ENCODE results near the gene PSMD5.
A peak's percentile ranks its signal among the peaks of the same experiment; 100 is the strongest.

The PSMD5 gene

GRCh38 chr9:120837921-120838320 lies 4.8 kb downstream of the PSMD5 start:
- Histone ChIP-seq H3K36me3 (replicated peaks in 1 of 2; ENCODE audit: control insufficient read depth in 2 of 2, insufficient read depth in 2 of 2, low read length in 2 of 2) (peaks cover 0 to 5% of the 10 kb centered on the region in 2 donors), H3K4me1 (ENCODE audit: control insufficient read depth in 2 of 2, insufficient read depth in 1 of 2, low read depth in 1 of 2, low read length in 2 of 2) (peaks cover 0 to 2% of the 10 kb centered on the region in 2 donors), H3K14ac (ENCODE audit: low read length) (no peak overlapping the region), H3K23ac (ENCODE audit: low read depth, low read length, poor library complexity) (no peak overlapping the region), H3K4me3 (ENCODE audit: low read length in 2 of 2) (no peak overlapping the region), H2BK120ac (ENCODE audit: low read depth, low read length) (no peak overlapping the region), H3K27ac (replicated peaks; ENCODE audit: low read length) (no peak overlapping the region), H2BK15ac (ENCODE audit: low read length) (no peak overlapping the region), H3K4me2 (ENCODE audit: insufficient read depth, low read length, poor library complexity, severe bottlenecking) (no peak overlapping the region), H3K9me3 (replicated peaks in 1 of 2; ENCODE audit: control insufficient read depth in 2 of 2, insufficient read depth in 1 of 2, low read depth in 1 of 2, low read length in 2 of 2) (no peaks in the 10 kb centered on the region), H2AK5ac (ENCODE audit: low read depth, low read length) (no peak overlapping the region), H4K91ac (ENCODE audit: low read depth, low read length, poor library complexity) (no peak overlapping the region), H3K27me3 (ENCODE audit: control insufficient read depth in 3 of 3, insufficient read depth in 3 of 3, low read depth in 1 of 3, low read length in 3 of 3) (no peaks in the 10 kb centered on the region), H2BK12ac (ENCODE audit: low read length) (no peak overlapping the region), H3K79me1 (ENCODE audit: low read depth, low read length) (peaks cover 6% of the 10 kb centered on the region), H3K9ac (ENCODE audit: low read depth, low read length, poor library complexity) (no peak overlapping the region), H2BK5ac (ENCODE audit: low read length) (no peak overlapping the region), H3K4ac (ENCODE audit: low read length) (no peak overlapping the region), H4K8ac (ENCODE audit: low read depth, low read length) (no peak overlapping the region), H2AFZ (ENCODE audit: low read length) (no peak overlapping the region), H3K18ac (ENCODE audit: low read length) (no peak overlapping the region)
- no CpG with 5 or more reads among the region's 3 CpGs for WGBS, 2 donors (ENCODE audit: extremely low coverage in 2 of 2, insufficient read length in 2 of 2, insufficient replicate concordance in 1 of 2)
- DNase-seq (ENCODE audit: low spot score), result no peak

DNA sequence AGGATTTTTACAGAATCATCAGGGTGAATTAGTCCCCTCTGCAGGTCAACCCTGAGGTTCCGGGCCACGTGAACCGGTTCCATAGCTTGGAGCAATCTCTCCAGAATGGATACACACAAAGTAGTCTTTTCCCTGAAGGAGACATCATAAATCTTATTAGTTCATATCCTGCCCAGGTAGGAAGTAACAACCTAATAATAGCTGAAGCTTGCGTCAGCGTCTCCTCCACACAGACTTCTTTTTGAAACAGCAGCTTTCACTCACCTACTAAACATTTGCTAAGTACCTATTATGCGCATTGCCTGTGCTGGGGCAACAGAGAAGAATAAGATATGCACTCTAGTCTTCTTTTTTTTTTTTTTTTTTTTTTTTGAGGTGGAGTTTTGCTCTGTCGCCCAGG lies 9.4 kb downstream of the PSMD5 start:
- no peaks in the 10 kb centered on the region for H3K4me1 ChIP-seq (ENCODE audit: control insufficient read depth in 2 of 2, insufficient read depth in 1 of 2, low read depth in 1 of 2, low read length in 2 of 2)
- peaks cover 0 to 3% (median 0%) of the 10 kb centered on the region in 3 experiments for H3K27me3 ChIP-seq (ENCODE audit: control insufficient read depth in 3 of 3, insufficient read depth in 3 of 3, low read depth in 1 of 3, low read length in 3 of 3)
- H3K9me3 ChIP-seq (replicated peaks in 1 of 2; ENCODE audit: control insufficient read depth in 2 of 2, insufficient read depth in 1 of 2, low read depth in 1 of 2, low read length in 2 of 2), result no peaks in the 10 kb centered on the region
- H3K14ac ChIP-seq (ENCODE audit: low read length), result no peak overlapping the region
- no peak overlapping the region for H2AFZ ChIP-seq (ENCODE audit: low read length)
- H2BK15ac ChIP-seq (ENCODE audit: low read length), result no peak overlapping the region
- H3K27ac ChIP-seq (replicated peaks; ENCODE audit: low read length), result no peak overlapping the region
- H4K8ac ChIP-seq (ENCODE audit: low read depth, low read length), result no peak overlapping the region
- no peak overlapping the region for H3K23ac ChIP-seq (ENCODE audit: low read depth, low read length, poor library complexity)
- H2BK5ac ChIP-seq (ENCODE audit: low read length), result no peak overlapping the region
- no CpG with 5 or more reads among the region's 7 CpGs for WGBS, 2 donors (ENCODE audit: extremely low coverage in 2 of 2, insufficient read length in 2 of 2, insufficient replicate concordance in 1 of 2)
- H3K36me3 ChIP-seq (replicated peaks in 1 of 2; ENCODE audit: control insufficient read depth in 2 of 2, insufficient read depth in 2 of 2, low read length in 2 of 2), result peaks cover 0 to 15% of the 10 kb centered on the region in 2 donors
- H3K9ac ChIP-seq (ENCODE audit: low read depth, low read length, poor library complexity), result no peak overlapping the region
- no peak overlapping the region for H2AK5ac ChIP-seq (ENCODE audit: low read depth, low read length)
- no peak overlapping the region for H3K4me3 ChIP-seq (ENCODE audit: low read length in 2 of 2)
- H3K4me2 ChIP-seq (ENCODE audit: insufficient read depth, low read length, poor library complexity, severe bottlenecking), result no peak overlapping the region
- H4K91ac ChIP-seq (ENCODE audit: low read depth, low read length, poor library complexity), result no peak overlapping the region
- no peak overlapping the region for H3K18ac ChIP-seq (ENCODE audit: low read length)
- no peak overlapping the region for H3K4ac ChIP-seq (ENCODE audit: low read length)
- H2BK120ac ChIP-seq (ENCODE audit: low read depth, low read length), result no peak overlapping the region
- DNase-seq (ENCODE audit: low spot score), result no peak
- no peak overlapping the region for H2BK12ac ChIP-seq (ENCODE audit: low read length)
- peaks cover 2% of the 10 kb centered on the region for H3K79me1 ChIP-seq (ENCODE audit: low read depth, low read length)

DNA sequence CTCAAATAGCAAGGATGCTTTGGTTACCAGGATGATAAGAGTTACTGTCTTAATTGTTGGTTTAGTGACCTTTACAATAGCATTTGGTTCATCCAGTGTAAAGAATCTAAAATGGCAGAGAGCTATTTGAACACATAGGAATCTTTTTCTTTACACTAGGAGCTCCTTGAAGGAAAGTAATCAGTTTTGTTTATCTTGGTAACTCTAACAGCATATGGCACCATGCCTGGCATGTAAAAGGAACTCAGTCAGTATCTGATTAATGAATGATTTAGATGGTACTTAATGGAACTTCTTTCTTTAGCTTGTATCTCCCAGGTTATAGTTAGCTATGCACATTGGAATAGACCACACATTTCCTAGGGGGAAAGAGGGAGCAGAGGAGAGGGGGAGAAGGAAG lies 9.9 kb downstream of the PSMD5 start:
- no peak overlapping the region for H3K14ac ChIP-seq (ENCODE audit: low read length)
- H3K9me3 ChIP-seq (replicated peaks in 1 of 2; ENCODE audit: control insufficient read depth in 2 of 2, insufficient read depth in 1 of 2, low read depth in 1 of 2, low read length in 2 of 2), result no peaks in the 10 kb centered on the region
- peaks cover 0 to 15% of the 10 kb centered on the region in 2 donors for H3K36me3 ChIP-seq (replicated peaks in 1 of 2; ENCODE audit: control insufficient read depth in 2 of 2, insufficient read depth in 2 of 2, low read length in 2 of 2)
- H3K4me3 ChIP-seq (ENCODE audit: low read length in 2 of 2), result no peak overlapping the region
- no peaks in the 10 kb centered on the region for H3K4me1 ChIP-seq (ENCODE audit: control insufficient read depth in 2 of 2, insufficient read depth in 1 of 2, low read depth in 1 of 2, low read length in 2 of 2)
- no peak overlapping the region for H3K4ac ChIP-seq (ENCODE audit: low read length)
- H2BK5ac ChIP-seq (ENCODE audit: low read length), result no peak overlapping the region
- no peak overlapping the region for H4K91ac ChIP-seq (ENCODE audit: low read depth, low read length, poor library complexity)
- no peak overlapping the region for H3K27ac ChIP-seq (replicated peaks; ENCODE audit: low read length)
- no peak overlapping the region for H2BK15ac ChIP-seq (ENCODE audit: low read length)
- no peak overlapping the region for H3K18ac ChIP-seq (ENCODE audit: low read length)
- no peak overlapping the region for H2AK5ac ChIP-seq (ENCODE audit: low read depth, low read length)
- H3K27me3 ChIP-seq (ENCODE audit: control insufficient read depth in 3 of 3, insufficient read depth in 3 of 3, low read depth in 1 of 3, low read length in 3 of 3), result peaks cover 0 to 3% (median 0%) of the 10 kb centered on the region in 3 experiments
- H2BK12ac ChIP-seq (ENCODE audit: low read length), result no peak overlapping the region
- H4K8ac ChIP-seq (ENCODE audit: low read depth, low read length), result no peak overlapping the region
- H2BK120ac ChIP-seq (ENCODE audit: low read depth, low read length), result no peak overlapping the region
- DNase-seq (ENCODE audit: low spot score), result no peak
- H2AFZ ChIP-seq (ENCODE audit: low read length), result no peak overlapping the region
- H3K23ac ChIP-seq (ENCODE audit: low read depth, low read length, poor library complexity), result no peak overlapping the region
- no peak overlapping the region for H3K4me2 ChIP-seq (ENCODE audit: insufficient read depth, low read length, poor library complexity, severe bottlenecking)
- H3K9ac ChIP-seq (ENCODE audit: low read depth, low read length, poor library complexity), result no peak overlapping the region
- H3K79me1 ChIP-seq (ENCODE audit: low read depth, low read length), result peaks cover 2% of the 10 kb centered on the region

- no peak overlapping the region for H3K18ac ChIP-seq (ENCODE audit: low read length)
- peaks cover 0 to 3% (median 0%) of the 10 kb centered on the region in 3 experiments for H3K27me3 ChIP-seq (ENCODE audit: control insufficient read depth in 3 of 3, insufficient read depth in 3 of 3, low read depth in 1 of 3, low read length in 3 of 3)
- H3K23ac ChIP-seq (ENCODE audit: low read depth, low read length, poor library complexity), result no peak overlapping the region
- H3K9ac ChIP-seq (ENCODE audit: low read depth, low read length, poor library complexity), result peak overlapping the region; percentile 44
- WGBS, 2 donors (ENCODE audit: extremely low coverage in 2 of 2, insufficient read length in 2 of 2, insufficient replicate concordance in 1 of 2), result no CpG with 5 or more reads among the region's 3 CpGs
- H3K79me1 ChIP-seq (ENCODE audit: low read depth, low read length), result no peaks in the 10 kb centered on the region
- H4K8ac ChIP-seq (ENCODE audit: low read depth, low read length), result no peak overlapping the region
- H2BK12ac ChIP-seq (ENCODE audit: low read length), result no peak overlapping the region
- no peak overlapping the region for H4K91ac ChIP-seq (ENCODE audit: low read depth, low read length, poor library complexity)
- no peak overlapping the region for H2AFZ ChIP-seq (ENCODE audit: low read length)
- no peak overlapping the region for H3K4me2 ChIP-seq (ENCODE audit: insufficient read depth, low read length, poor library complexity, severe bottlenecking)
- H3K4ac ChIP-seq (ENCODE audit: low read length), result no peak overlapping the region
- DNase-seq (ENCODE audit: low spot score), result no peak
- peaks cover 0 to 18% of the 10 kb centered on the region in 2 donors for H3K36me3 ChIP-seq (replicated peaks in 1 of 2; ENCODE audit: control insufficient read depth in 2 of 2, insufficient read depth in 2 of 2, low read length in 2 of 2)
- no peak overlapping the region for H2BK120ac ChIP-seq (ENCODE audit: low read depth, low read length)
- no peak overlapping the region for H2BK15ac ChIP-seq (ENCODE audit: low read length)
- no peak overlapping the region for H2AK5ac ChIP-seq (ENCODE audit: low read depth, low read length)
- no peaks in the 10 kb centered on the region for H3K4me1 ChIP-seq (ENCODE audit: control insufficient read depth in 2 of 2, insufficient read depth in 1 of 2, low read depth in 1 of 2, low read length in 2 of 2)
- no peak overlapping the region for H3K4me3 ChIP-seq (ENCODE audit: low read length in 2 of 2)
- no peak overlapping the region for H3K27ac ChIP-seq (replicated peaks; ENCODE audit: low read length)
- no peak overlapping the region for H2BK5ac ChIP-seq (ENCODE audit: low read length)
- no peaks in the 10 kb centered on the region for H3K9me3 ChIP-seq (replicated peaks in 1 of 2; ENCODE audit: control insufficient read depth in 2 of 2, insufficient read depth in 1 of 2, low read depth in 1 of 2, low read length in 2 of 2)
- H3K14ac ChIP-seq (ENCODE audit: low read length), result no peak overlapping the region
Observed at GRCh38 chr9:120830865-120831264, 11.9 kb downstream of the PSMD5 start.
